HepG2 (cell line): Measurements from ENCODE around the gene CDC42EP4. TPM values are rescaled to one million over a fixed set of nuclear protein-coding genes. Genes with fewer than 3 reads are reported as not detected.

Experiments used
- DBP ChIP-seq: sonication (generic); formaldehyde crosslinking; IDR thresholded peaks from 2 replicates; pipeline ENCODE4 v1.4.0; 2020; ENCODE audit warnings: missing genetic modification reagents; ENCODE audit errors: not compliant biosample characterization
- HNRNPUL1 ChIP-seq: fragments of 200-400 bp; formaldehyde crosslinking; IDR thresholded peaks from 2 replicates; pipeline ENCODE4 v1.6.1; 2017; ENCODE audit warnings: low read depth, mild to moderate bottlenecking, low read length, moderate library complexity
- IRF2 ChIP-seq: IDR thresholded peaks from 2 replicates; pipeline ENCODE4 v1.6.1; 2018; ENCODE audit warnings: missing genetic modification reagents, missing compliant biosample characterization
- IRF9 ChIP-seq: sonication (generic); formaldehyde crosslinking; IDR thresholded peaks from 2 replicates; pipeline ENCODE4 v1.8.0; 2022; ENCODE audit warnings: missing genetic modification reagents, mild to moderate bottlenecking, borderline replicate concordance
- MED13 ChIP-seq: sonication (generic); formaldehyde crosslinking; IDR thresholded peaks from 2 replicates; pipeline ENCODE4 v1.5.0; 2020; ENCODE audit warnings: missing genetic modification reagents
- NCOR1 ChIP-seq: fragments of 200-600 bp; sonication (generic); IDR thresholded peaks from 2 replicates; pipeline ENCODE4 v1.7.0; 2017; ENCODE audit warnings: antibody characterized with exemption, low read length, borderline replicate concordance
- NPAS2 ChIP-seq: sonication (generic); formaldehyde crosslinking; IDR thresholded peaks from 2 replicates; pipeline ENCODE4 v1.8.0; 2022; ENCODE audit warnings: mild to moderate bottlenecking, missing genetic modification reagents, borderline replicate concordance
- RFX1 ChIP-seq: fragments of 450-650 bp; IDR thresholded peaks from 2 replicates; pipeline ENCODE4 v1.6.1; 2017
- SALL1 ChIP-seq: sonication (generic); formaldehyde crosslinking; IDR thresholded peaks from 2 replicates; pipeline ENCODE4 v1.8.0; 2022; ENCODE audit warnings: mild to moderate bottlenecking, missing genetic modification reagents
- TFDP1 ChIP-seq: IDR thresholded peaks from 2 replicates; pipeline ENCODE4 v1.6.1; 2016; ENCODE audit warnings: missing compliant biosample characterization, missing genetic modification reagents, borderline replicate concordance
- ZBTB43 ChIP-seq: sonication (generic); formaldehyde crosslinking; conservative IDR thresholded peaks from 2 replicates; pipeline ENCODE4 v1.4.0; 2020; ENCODE audit warnings: missing genetic modification reagents
- ZC3H4 ChIP-seq: sonication (generic); formaldehyde crosslinking; IDR thresholded peaks from 2 replicates; pipeline ENCODE4 v1.4.0; 2020; ENCODE audit warnings: missing genetic modification reagents, borderline replicate concordance
- ZNF136 ChIP-seq: sonication (generic); formaldehyde crosslinking; IDR thresholded peaks from 2 replicates; pipeline ENCODE4 v1.8.1; 2022; ENCODE audit warnings: low read depth, mild to moderate bottlenecking, moderate library complexity, missing genetic modification reagents
- ZNF20 ChIP-seq: sonication (generic); formaldehyde crosslinking; IDR thresholded peaks from 2 replicates; pipeline ENCODE4 v1.4.0; 2020; ENCODE audit warnings: mild to moderate bottlenecking, moderate library complexity, missing genetic modification reagents
- ZNF564 ChIP-seq: sonication (generic); formaldehyde crosslinking; IDR thresholded peaks from 2 replicates; pipeline ENCODE4 v1.8.1; 2023; ENCODE audit warnings: mild to moderate bottlenecking, missing genetic modification reagents
- ZNF629 ChIP-seq: sonication (generic); formaldehyde crosslinking; conservative IDR thresholded peaks from 2 replicates; pipeline ENCODE4 v1.5.0; 2020; ENCODE audit warnings: missing genetic modification reagents
- ZNF780A ChIP-seq: sonication (generic); formaldehyde crosslinking; IDR thresholded peaks from 2 replicates; pipeline ENCODE4 v1.8.0; 2022; ENCODE audit warnings: mild to moderate bottlenecking, missing genetic modification reagents, moderate library complexity
- ZSCAN31 ChIP-seq: sonication (generic); formaldehyde crosslinking; IDR thresholded peaks from 2 replicates; pipeline ENCODE4 v1.5.0; 2020; ENCODE audit warnings: low read depth, mild to moderate bottlenecking, missing genetic modification reagents
- polyA plus RNA-seq, 8 experiments: library from polyadenylated mRNA; depleted of rRNA in 3 of 8; stranded (reverse) in 7 of 8; unstranded in 1 of 8; fragments of >200 nt; fragmentation: Illumina TruSeq in 4 of 8; extraction: Trizol in 4 of 8; gene quantifications; 2 replicates each; pipeline versions ENCODE4 v1.2.1 to v1.2.3, GENCODE V29; 2011 to 2016; ENCODE audit warnings: low read depth in 4 of 8, missing spikeins in 1 of 8, mixed read lengths in 1 of 8; ENCODE audit not compliant: insufficient read depth in 1 of 8
- total RNA-seq, 5 experiments: library from RNA; depleted of rRNA; stranded (reverse); fragments of >200 nt; fragmentation: Illumina TruSeq; extraction: Trizol; gene quantifications; 2 replicates each; pipeline ENCODE4 v1.2.3, GENCODE V29; 2016; ENCODE audit warnings: low read depth in 1 of 5
- TF ChIP-seq, protein P1 (sequence below): sonication (generic); formaldehyde crosslinking; IDR thresholded peaks from 2 replicates; pipeline ENCODE4 v1.9.0; 2021; ENCODE audit warnings: missing genetic modification reagents, borderline replicate concordance
- TF ChIP-seq, protein P2 (sequence below): sonication (generic); formaldehyde crosslinking; IDR thresholded peaks from 2 replicates; pipeline ENCODE4 v1.8.1; 2023; ENCODE audit warnings: mild to moderate bottlenecking, missing genetic modification reagents, borderline replicate concordance

The CDC42EP4 gene
- total and polyA plus RNA-seq, 2 of the 13 experiments (the other 11 are each of a cell fraction or from before 2014, with no cell fraction given) = 19.0 to 54.0 TPM

DNA sequence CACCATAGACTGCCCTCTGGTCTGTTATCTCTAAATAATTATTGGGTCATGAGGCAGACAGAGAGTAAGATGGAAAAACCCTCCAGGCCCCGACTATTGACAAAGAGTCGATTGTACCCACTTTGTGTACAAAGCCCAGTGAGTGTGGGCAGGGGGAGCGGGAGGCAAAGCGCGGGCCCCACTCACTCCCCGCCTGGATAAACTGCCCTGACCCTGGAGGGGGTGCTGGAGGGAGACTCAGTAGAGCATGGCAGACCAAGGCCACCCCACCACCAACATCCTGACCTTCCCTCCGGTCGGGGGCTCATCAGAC lies 38.9 kb downstream of the CDC42EP4 start (continued):
- TF ChIP-seq TFDP1 (CRISPR knock-in tag) (peak; percentile 84; the same call in 1 of the 2 replicates), NPAS2 (CRISPR knock-in tag) (no peak), ZNF564 (no peak; the same call in 1 of the 2 replicates), ZC3H4 (CRISPR knock-in tag) (no peak), ZNF629 (CRISPR knock-in tag) (peak; percentile 75), NCOR1 (peak; percentile 89; the same call in 1 of the 2 replicates), HNRNPUL1 (no peak), IRF2 (CRISPR knock-in tag) (0 out of 2 replicates have a peak, but pooled peaks have one; percentile 45), ZNF136 (CRISPR knock-in tag) (0 out of 2 replicates have a peak, but pooled peaks have one; percentile 42), ZNF20 (CRISPR knock-in tag) (no peak), DBP (CRISPR knock-in tag) (no peak), MED13 (peak; percentile 91), IRF9 (0 out of 2 replicates have a peak, but pooled peaks have one; percentile 55), SALL1 (CRISPR knock-in tag) (peak; percentile 90), ZSCAN31 (CRISPR knock-in tag) (peak; percentile 83; the same call in 1 of the 2 replicates), ZBTB43 (CRISPR knock-in tag) (0 out of 2 replicates have a peak, but pooled peaks have one; percentile 64), RFX1 (no peak), ZNF780A (CRISPR knock-in tag) (no peak)
- TF ChIP-seq, protein P1, sequence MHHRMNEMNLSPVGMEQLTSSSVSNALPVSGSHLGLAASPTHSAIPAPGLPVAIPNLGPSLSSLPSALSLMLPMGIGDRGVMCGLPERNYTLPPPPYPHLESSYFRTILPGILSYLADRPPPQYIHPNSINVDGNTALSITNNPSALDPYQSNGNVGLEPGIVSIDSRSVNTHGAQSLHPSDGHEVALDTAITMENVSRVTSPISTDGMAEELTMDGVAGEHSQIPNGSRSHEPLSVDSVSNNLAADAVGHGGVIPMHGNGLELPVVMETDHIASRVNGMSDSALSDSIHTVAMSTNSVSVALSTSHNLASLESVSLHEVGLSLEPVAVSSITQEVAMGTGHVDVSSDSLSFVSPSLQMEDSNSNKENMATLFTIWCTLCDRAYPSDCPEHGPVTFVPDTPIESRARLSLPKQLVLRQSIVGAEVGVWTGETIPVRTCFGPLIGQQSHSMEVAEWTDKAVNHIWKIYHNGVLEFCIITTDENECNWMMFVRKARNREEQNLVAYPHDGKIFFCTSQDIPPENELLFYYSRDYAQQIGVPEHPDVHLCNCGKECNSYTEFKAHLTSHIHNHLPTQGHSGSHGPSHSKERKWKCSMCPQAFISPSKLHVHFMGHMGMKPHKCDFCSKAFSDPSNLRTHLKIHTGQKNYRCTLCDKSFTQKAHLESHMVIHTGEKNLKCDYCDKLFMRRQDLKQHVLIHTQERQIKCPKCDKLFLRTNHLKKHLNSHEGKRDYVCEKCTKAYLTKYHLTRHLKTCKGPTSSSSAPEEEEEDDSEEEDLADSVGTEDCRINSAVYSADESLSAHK = no peak
- TF ChIP-seq, protein P2, sequence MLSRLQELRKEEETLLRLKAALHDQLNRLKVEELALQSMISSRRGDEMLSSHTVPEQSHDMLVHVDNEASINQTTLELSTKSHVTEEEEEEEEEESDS (CRISPR knock-in tag) = no peak
